K562 treated with DMSO at 1 percent for 48 hours (cell line): ENCODE measurements around the gene LNPK. TPM values are rescaled to one million over a fixed set of nuclear protein-coding genes. Genes with fewer than 3 reads are reported as not detected.

ENCODE experiments used
- total RNA-seq: library from RNA; unstranded; fragments of 300-600 nt; gene quantifications from 2 replicates; pipeline ENCODE4 v1.2.3, GENCODE V29; 2022; ENCODE audit warnings: low replicate concordance; ENCODE audit errors: extremely low read depth

LNPK gene, protein sequence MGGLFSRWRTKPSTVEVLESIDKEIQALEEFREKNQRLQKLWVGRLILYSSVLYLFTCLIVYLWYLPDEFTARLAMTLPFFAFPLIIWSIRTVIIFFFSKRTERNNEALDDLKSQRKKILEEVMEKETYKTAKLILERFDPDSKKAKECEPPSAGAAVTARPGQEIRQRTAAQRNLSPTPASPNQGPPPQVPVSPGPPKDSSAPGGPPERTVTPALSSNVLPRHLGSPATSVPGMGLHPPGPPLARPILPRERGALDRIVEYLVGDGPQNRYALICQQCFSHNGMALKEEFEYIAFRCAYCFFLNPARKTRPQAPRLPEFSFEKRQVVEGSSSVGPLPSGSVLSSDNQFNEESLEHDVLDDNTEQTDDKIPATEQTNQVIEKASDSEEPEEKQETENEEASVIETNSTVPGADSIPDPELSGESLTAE
- not detected in 2 replicates for total RNA-seq

DNA sequence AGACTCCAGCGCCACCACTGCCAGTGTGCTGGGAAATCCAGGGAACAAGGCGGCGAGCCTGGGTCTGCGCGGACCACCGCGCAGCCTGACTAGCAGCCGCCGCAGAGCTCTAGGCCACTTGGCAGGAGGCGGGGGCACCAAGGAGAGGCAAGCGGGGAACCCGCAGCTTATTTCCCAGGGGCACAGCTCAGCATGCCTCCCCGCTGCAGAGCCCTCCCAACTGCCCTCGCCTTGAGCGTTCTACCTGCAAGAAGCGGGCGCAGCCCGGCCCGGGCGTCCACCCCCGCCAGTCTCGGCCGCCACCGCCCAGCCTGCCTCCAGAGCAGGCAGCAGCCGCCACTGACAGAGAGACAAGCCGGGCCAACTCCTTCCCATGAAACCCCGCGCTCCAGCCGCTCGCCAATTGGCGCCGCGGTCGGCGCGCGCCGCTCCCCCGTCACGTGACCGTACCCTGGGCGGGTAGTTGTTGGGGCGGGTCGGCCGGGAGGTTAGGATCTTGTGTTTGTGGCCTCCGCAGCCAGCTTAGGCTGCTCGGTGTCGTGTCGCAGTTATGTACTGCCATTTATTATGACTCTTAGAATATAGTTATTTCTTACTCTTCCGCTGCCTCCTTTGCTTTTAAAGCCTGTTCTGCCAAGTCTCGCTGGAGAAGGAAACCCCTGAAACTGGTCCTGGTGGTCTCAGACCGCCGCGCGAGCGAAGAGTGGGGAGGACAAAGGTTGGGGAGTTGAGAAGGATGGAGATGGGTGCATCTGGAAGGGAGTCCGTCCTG is at the start of gene LNPK:
Gene LNPK, minus strand, starts transcription at position 352 of the 772 bp plus-strand sequence. CDS start 6,683 bp downstream, outside the sequence.

Other genes starting within 250 kb of the LNPK start
- not detected in 2 replicates for gene EVX2, start 81.7 kb upstream of the LNPK start, total RNA-seq
- not detected in 2 replicates for gene HOXD13, start 90.5 kb upstream of the LNPK start, total RNA-seq
- gene HOXD12, start 97.5 kb upstream of the LNPK start, total RNA-seq = not detected in 2 replicates
- not detected in 2 replicates for gene HOXD11, start 105.0 kb upstream of the LNPK start, total RNA-seq
- not detected in 2 replicates for gene HOXD10, start 114.5 kb upstream of the LNPK start, total RNA-seq
- gene HOXD9, start 120.5 kb upstream of the LNPK start, total RNA-seq = not detected in 2 replicates
- not detected in 2 replicates for gene HOXD8, start 127.4 kb upstream of the LNPK start, total RNA-seq
- not detected in 2 replicates for gene HOXD4, start 149.3 kb upstream of the LNPK start, total RNA-seq
- not detected in 2 replicates for gene HOXD3, start 155.0 kb upstream of the LNPK start, total RNA-seq
- not detected in 2 replicates for gene HOXD1, start 186.4 kb upstream of the LNPK start, total RNA-seq